ENCODE measurements around the gene MRPL41.
A peak's percentile ranks its signal among the peaks of the same experiment; 100 is the strongest.
"Not testable (repeated sequence)": the region's sequence is repeated elsewhere in the genome, so short reads cannot be mapped to it uniquely, and the experiment has no call there.

The MRPL41 gene

DNA sequence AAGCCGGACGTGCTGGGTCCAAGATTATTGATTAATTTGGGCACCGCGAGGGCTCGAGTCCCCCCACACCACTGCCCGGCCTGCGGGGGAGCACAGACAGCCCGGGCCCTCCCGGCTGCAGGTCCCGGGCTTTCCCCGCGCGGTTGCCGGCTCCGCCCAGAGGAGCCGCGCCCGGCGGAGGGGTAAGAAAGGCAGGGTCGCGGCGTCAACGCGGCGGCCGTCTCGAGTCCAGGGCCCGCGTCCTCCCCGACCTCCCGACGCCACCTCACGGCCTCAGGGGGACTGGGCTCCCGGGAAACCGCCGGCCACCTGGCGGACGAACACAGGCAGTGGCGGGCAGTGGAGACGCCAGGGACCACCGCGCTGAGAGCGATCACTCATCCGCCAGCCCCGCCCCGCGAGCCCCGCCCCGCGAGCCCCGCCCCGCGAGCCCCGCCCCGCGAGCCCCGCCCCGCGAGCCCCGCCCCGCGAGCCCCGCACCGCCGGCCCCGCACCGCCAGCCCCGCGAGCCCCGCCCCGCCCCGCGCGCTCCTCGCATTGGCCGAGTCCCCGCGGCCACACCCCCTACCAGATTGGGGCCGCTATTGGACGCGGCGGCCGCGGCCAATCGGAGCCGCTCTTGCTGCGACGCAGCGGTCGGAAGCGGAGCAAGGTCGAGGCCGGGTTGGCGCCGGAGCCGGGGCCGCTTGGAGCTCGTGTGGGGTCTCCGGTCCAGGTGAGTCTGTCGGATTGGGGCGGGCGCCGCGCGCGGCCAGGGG is at the start of gene MRPL41:
Gene MRPL41, plus strand, starts transcription at position 616 of the 758 bp plus-strand sequence. CDS start 203 bp downstream, outside the sequence.
- peak; percentile 92 to 98 (median 98) for DNase-seq

DNA sequence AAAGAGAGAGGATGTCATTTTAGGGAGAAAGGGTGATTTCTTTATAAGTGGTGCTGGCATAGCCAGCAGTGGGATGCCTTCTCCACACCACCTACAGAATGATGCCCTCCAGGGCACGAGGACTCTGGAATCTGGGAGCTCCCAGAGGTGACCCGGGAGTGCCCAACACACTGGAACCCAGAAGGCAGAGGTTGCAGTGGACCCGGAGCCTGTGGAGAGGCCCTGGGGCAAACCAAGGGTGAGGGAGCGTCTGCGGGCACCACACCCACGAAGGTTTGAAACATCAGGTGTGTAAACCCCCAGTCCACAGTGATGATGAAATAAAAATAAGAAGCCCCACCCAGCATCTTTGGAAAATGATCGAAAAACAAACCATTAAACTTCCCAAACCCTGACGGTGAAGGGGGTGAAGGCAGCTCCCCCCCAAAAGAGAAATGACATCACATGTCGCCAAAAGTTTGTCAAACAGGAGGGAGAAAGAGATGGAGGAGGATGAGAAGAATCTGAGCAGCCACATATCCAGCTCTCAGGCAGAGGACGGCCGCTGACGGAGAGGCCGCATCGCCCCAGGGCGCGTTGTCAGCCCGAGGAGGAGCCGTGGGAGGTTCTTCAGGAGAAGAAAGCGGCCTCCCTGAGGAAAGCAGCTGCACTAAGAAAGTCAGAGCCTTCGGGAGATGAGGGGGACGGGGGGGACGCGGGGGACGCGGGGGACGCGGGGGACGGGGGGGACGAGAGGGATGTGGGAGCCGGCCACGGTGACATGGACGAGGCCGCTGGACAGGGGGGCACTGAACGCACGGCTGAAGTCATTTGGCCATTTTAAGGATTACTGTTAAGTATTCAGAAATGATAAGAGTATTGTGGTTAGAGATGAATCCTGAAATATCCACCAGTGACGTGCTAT is 49.4 kb upstream of the MRPL41 start:
- no peak for DNase-seq

DNA sequence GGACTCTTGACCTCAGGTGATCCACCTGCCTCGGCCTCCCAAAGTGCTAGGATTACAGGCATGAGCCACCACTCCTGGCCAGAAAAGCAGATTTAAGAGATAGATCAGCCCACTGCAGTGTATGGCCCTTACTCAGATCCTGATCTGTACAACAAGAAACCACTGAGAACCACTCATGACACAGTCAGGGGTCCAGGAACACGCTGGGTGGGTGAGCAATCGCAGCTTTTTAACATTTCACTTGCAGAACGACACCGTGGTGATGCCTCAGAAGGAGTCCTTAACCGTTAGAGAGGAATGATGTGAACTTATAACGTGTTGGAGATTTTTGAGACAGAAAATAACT is 47.3 kb upstream of the MRPL41 start:
- DNase-seq = no peak

DNA sequence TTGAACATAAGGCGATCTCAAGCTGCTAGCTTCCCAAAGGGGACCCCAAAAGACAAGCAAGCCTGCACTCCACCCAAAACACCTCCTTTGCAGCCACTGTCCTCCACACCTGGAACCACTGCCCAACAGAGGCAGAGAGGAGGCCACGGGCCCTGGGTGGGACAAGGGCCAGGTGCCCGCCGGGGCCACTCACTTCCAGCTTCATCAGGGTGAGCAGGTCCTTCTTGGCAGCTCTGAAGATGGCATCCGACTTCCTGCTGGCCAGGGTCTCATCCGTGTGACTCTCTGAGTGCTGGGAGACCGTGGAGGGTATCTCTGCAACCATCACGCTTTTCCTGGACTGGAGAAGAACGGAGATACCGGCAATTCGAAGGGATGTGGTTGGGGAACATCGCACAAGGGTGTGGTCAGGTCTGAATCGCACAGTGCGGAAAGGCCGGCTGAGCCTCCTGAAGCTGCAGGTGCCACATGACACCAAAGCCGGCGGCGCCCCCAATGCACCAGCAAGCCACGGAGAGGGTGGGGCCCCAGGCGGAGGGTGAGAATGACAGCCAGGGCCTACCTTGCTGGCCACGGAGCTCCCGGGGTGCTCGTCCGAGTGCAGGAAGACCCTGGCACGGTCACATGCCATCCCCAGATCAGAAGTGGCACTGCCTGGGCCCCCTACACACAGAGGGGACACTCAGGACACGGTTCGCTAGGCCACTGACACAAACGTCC is 46.1 kb upstream of the MRPL41 start:
- DNase-seq = no peak

DNA sequence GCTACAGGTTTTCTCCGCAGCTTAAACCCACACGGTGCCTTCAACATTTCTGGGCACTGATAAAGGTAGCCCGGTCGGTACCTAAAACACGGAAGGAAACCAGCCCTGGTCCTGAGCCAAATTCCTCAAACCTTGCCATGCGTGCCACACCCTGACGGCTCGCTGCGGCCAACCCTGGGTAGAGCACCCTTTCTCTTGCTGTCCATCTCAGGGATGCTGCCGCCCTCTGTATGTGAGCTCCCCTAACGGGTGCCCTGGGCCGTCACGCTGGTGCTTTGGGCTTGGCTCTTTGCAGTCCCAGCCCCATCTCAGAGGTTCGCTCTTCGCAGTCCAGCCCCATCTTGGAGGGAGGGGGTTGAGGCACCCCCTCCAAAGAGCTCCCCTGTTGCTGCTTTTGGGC is 45.4 kb upstream of the MRPL41 start:
- DNase-seq = no peak

DNA sequence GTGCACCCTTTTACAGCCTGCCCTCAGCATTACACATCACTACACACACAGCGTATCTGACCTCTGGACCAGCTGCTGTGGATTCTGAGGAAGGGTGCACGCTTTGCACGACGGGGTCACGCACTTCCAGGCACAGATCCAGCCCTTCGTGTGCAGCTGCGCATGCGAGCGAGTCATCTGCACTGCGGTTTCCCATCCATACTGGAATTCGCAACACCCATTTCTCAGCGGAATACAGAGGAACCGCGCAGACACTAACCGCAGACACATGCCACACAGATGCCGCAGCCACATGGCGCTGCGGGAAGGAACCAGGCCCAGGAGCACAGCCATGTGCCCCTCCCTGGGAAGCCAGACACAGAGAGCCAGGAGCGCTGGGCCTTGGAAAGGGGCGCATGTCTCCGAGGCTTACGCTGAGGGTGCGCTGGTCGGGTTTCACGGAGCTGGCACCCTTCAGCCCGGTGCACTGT is 44.9 kb upstream of the MRPL41 start:
- no peak for DNase-seq

DNA sequence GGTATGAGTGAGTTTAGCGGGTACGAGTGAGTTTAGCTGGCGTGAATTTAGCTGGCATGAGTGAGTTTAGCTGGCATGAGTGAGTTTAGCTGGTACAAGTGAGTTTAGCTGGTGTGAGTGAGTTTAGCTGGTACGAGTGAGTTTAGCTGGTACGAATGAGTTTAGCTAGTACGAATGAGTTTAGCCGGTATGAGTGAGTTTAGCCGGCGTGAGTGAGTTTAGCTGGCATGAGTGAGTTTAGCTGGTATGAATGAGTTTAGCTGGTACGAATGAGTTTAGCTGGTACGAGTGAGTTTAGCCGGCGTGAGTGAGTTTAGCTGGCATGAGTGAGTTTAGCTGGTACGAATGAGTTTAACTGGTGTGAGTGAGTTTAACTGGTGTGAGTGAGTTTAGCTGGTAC is 42.5 kb upstream of the MRPL41 start:
- DNase-seq = no peak

DNA sequence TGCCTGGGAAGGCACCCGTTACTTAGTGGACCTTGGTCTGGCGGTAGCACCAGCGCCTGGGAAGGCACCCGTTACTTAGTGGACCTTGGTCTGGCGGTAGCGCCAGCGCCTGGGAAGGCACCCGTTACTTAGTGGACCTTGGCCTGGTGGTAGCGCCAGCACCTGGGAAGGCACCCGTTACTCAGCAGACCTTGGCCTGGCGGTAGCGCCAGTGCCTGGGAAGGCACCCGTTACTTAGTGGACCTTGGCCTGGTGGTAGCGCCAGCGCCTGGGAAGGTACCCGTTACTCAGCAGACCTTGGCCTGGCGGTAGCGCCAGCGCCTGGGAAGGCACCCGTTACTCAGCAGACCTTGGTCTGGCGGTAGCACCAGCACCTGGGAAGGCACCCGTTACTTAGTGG is 40.6 kb upstream of the MRPL41 start:
- DNase-seq = not testable (repeated sequence)

DNA sequence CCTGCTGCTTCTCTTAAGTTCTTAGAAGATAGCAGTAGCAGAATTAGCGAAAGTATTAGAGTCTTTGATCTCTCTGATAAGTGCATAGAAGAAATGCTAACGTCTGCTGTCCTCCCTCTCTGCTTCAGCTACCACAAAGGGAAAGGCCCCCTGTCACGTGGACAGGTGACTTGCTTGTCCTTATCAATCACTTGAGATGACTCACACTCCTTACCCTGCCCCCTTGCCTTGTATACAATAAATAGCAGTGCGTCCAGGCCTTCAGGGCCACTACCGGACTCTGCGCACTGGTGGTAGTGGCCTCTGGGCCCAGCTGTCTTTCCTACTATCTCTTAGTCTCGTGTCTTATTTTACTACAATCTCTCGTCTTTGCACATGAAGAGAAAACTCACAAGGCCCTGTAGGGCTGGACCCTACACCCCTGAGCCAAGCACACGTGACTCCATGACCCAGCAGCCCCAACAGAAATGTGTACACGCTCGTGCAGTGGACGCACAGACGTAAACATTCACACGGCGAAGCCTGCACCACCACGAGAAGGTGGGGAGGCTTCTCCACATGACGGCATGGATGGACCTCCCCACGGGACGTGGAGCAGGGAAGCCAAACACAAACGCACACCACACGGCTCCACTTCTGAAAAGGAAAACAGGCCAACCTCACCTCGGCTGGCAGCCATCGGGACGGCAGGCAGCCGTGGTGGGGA is 39.8 kb upstream of the MRPL41 start:
- DNase-seq = no peak

DNA sequence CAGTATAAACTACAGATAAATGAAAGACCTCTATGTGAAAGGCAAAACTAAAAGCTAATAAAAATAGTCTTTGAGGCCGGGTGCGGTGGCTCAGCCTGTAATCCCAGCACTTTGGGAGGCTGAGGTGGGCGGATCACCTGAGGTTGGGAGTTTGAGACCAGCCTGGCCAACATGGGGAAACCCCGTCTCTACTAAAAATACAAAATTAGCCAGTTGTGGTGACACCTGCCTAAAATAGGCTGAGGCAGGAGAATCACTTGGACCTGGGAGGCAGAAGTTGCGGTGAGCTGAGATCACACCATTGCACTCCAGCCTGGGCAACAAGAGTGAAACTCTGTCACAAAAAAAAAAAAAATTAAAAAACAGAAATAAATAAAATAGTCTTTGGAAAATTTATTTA is 38.5 kb upstream of the MRPL41 start:
- not testable (repeated sequence) for DNase-seq

DNA sequence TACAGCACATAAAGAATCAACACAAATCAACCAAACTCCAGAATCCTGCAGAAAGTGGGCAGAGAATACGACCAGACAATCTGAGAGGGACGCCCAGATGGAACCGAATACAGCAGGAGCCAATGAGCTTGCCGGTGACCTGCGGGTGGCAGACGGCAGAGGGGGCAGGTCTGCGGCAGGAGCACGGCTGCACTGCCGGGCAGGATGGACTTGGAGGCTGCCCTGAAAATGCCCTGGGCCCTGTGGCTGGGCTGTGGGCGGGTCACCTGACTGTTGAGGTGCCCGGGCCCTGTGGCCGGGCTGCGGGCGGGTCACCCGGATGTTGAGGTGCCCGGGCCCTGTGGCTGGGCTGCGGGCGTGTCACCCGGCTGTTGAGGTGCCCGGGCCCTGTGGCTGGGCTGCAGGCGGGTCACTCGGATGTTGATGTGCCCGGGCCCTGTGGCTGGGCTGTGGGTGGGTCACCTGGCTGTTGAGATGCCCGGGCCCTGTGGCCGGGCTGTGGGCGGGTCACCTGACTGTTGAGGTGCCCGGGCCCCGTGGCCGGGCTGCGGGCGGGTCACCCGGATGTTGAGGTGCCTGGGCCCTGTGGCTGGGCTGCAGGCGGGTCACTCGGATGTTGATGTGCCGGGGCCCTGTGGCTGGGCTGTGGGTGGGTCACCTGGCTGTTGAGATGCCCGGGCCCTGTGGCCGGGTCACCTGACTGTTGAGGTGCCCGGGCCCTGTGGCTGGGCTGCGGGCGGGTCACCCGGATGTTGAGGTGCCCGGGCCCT is 37.7 kb upstream of the MRPL41 start:
- DNase-seq = not testable (repeated sequence)

DNA sequence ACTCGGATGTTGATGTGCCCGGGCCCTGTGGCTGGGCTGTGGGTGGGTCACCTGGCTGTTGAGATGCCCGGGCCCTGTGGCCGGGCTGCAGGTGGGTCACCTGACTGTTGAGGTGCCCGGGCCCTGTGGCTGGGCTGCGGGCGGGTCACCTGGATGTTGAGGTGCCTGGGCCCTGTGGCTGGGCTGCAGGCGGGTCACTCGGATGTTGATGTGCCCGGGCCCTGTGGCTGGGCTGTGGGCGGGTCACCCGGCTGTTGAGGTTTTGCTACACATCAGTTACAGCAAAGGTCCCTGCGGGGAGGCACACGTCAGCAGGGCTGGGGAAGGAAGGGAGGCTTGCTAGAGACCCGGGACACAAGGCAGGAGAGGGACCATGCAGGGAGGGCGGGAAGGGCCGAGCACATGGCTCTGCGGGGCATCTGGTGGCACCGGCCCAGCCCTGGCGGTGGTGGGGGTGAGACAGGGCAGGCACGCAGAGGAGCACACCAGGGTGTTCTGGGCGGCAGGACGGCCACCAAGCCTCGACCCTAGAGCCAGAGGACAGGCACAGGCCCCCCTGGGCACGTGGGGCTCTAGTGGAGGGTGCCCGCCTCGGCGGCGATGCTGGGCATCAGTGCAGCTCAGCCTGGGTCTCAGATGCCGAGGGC is 36.9 kb upstream of the MRPL41 start:
- DNase-seq = no peak

DNA sequence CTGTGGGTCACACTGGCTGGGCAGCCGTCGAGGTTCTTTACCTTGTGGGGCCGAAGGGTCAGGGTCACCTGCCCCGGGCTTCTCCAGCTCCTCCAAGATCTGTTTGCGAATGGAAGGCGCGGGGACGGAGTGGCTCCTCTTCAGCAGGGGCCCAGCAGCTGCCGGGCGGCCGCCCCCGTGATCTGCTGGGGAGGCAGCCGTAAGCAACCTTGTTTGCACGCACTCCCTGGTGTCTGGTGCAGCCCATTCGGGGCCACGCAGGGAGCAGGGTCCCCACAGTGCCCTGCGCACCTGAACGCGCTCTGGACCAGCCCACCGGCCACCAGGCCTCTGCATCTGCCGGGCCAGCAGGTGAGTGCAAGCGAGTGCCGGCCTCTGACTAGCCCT is 36.3 kb upstream of the MRPL41 start:
- no peak for DNase-seq

DNA sequence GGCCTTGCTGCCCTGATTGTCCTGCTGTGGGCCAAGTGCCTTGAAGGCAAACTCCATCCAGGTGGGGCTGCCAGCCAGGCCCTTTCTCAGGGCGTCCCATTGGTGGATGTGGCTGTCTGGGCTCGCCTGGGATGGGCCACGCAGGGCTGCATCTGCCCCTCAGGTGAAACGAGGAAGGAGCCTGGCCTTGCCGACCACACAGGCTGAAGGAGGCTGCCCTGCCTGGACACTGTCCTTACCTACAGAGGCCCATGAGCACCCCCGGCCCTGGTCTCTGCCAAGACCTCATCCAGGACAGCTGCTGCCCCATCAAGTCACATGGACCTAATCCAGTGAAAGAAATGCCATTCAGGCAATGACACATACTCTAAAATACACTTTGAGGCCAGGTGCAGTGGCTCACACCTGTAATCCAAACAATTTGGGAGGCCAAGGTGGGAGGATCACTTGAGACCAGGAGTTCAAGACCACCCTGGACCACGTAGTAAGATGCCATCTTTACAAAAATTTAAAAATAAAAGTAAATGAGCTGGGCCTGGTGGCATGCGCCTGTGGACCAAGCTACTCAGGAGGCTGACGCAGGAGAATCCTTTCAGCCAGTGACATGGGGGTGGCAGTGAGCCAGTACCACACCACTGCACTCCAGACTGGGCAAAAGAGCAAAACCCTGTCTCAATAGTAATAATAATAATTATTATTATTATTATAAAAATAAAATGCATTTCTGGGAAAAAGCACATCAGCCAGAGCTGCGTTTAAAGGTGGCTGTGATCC is 35.3 kb upstream of the MRPL41 start:
- no peak for DNase-seq

DNA sequence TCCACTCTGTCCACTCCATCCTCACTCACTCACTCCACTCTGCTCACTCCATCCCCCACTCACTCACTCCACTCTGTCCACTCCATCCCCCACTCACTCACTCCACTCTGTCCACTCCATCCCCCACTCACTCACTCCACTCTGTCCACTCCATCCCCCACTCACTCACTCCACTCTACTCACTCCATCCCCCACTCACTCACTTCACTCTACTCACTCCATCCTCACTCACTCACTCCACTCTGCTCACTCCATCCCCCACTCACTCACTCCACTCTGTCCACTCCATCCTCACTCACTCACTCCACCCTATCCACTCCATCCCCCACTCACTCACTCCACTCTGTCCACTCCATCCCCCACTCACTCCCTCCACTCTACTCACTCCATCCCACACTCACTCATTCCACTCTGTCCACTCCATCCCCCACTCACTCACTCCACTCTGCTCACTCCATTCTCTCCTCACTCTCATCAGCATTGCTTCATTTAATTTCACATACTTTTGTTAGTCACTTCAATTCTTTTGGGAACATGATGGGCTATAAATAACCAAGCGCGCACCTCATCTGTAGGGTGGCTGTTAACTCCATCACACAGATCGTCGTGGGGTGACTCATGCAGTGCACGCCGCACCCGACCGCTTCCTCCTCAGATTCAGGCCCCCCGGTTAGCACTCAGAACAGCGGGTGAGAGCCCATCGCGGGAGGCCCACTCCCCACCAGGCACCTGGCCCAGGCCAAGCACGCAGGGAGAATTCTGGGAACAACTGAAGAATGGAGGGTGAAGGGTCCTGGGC is 32.8 kb upstream of the MRPL41 start:
- DNase-seq = not testable (repeated sequence)

DNA sequence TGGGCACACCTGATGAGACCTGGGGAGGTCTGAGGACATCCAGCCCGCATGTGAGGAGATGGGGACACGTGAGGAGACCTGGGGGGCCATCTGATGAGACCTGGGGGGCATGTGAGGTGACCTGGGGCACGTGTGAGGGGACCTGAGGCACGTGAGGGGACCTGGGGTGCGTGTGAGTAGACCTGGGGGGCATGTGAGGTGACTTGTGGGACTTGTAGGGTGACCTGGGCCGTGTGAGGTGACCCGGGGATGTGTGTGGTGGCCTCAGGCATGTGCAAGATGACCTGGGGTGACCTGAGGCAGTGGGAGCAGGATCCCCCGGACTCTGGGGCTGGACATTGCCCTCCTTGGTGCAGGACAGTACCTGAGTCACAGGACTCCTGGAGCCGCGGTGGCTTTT is 32.1 kb upstream of the MRPL41 start:
- DNase-seq = no peak

DNA sequence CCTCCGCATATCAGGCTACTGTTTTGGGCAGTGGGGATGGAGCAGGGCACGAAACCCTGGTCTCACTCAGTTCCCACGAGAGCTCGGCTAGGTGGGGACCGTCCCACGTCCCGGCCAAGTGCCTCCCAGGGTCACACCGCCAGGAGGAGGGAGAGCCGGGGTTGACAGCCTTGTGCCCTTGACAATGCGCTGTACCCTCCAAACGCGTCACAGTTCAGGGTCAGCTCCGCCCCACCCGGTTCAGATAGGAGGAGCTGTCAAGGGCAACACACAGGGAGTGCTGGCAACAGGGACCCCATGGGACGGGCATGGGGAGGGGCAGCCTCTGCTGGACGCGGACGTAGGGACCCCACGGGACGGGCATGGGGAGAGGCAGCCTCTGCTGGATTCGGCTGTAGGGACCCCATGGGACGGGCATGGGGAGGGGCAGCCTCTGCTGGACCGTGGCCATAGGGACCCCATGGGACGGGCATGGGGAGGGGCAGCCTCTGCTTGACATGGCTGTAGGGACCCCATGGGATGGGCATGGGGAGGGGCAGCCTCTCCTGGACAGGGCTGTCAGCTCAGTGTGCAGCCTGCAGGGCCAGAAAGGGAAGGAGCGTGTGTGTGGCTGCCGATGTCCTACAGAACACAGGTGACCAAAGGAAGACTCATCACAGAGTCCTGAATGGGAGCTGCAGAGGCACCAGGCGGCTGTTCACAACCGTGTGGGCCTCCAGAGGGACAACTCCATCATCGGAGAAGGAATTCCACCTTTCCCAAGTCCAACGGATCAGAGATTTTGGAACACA is 30.9 kb upstream of the MRPL41 start:
- no peak for DNase-seq

DNA sequence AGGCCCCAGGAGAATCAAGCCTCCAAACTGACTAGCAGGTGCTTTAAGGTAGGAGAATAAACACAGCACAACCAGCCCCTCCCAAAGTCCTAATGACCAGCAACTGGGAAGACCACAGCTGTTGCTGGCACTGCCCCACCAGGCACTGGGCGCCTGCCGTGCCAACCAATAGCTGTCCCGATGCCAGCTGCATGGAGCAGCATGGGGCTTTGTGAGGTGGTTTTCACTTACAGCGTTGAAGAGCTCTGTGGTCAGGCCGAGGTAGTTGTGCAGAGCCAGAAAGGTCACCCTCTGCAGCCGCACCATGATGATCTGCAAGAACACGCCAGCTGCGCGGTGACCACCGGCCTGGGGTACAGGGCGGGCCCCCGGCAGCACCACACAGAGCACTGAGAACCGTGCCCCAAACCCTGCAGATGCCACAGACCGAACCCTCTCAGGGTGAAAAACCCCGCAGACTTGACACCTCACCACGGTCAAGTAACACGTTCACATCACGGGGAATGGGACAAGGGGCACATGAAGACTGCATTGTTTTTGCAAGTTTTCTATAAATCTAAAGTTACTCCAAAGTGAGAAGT is 30.2 kb upstream of the MRPL41 start:
- DNase-seq = no peak

Data from suppressor macrophage treated with lipopolysaccharide for 1 hour (primary cell).